GM21381 (cell line): ENCODE measurements around the gene SLC2A13.
A peak's percentile ranks its signal among the peaks of the same experiment; 100 is the strongest.
"Not testable (repeated sequence)": the region's sequence is repeated elsewhere in the genome, so short reads cannot be mapped to it uniquely, and the experiment has no call there.

Experiments
- ATAC-seq: cut with Tn5 transposase; IDR thresholded peaks from one replicate; pipeline ENCODE4 v1.9.1; 2021; ENCODE audit warnings: mild to moderate bottlenecking, moderate library complexity; ENCODE audit not compliant: unreplicated experiment

SLC2A13 gene

GRCh38 chr12:39777465-39777864 is 328.4 kb downstream of the SLC2A13 start:
- no peak for ATAC-seq

- no peak for ATAC-seq
Measured at GRCh38 chr12:39773266-39773665, 332.6 kb downstream of the SLC2A13 start.

- ATAC-seq, result no peak
Measured at GRCh38 chr12:39772821-39773259, 333.0 kb downstream of the SLC2A13 start.

- ATAC-seq, result no peak
Measured at GRCh38 chr12:39771456-39771855, 334.4 kb downstream of the SLC2A13 start.

- peak; percentile 71 for ATAC-seq
Measured at GRCh38 chr12:39764944-39765560, 340.8 kb downstream of the SLC2A13 start.

GRCh38 chr12:39763890-39764169 is 342.1 kb downstream of the SLC2A13 start:
- no peak for ATAC-seq

GRCh38 chr12:39763071-39763889 is 342.6 kb downstream of the SLC2A13 start:
- ATAC-seq, result no peak

- no peak for ATAC-seq
Measured at GRCh38 chr12:39755478-39755877, 350.4 kb downstream of the SLC2A13 start.

GRCh38 chr12:39752482-39753137 is 353.3 kb downstream of the SLC2A13 start:
- no peak for ATAC-seq

- not testable (repeated sequence) for ATAC-seq
Measured at GRCh38 chr12:39746151-39746550, 359.7 kb downstream of the SLC2A13 start.

- no peak for ATAC-seq
Measured at GRCh38 chr12:39743655-39744054, 362.2 kb downstream of the SLC2A13 start.

- ATAC-seq, result no peak
Measured at GRCh38 chr12:39736406-39736805, 369.5 kb downstream of the SLC2A13 start.

GRCh38 chr12:39723831-39724230 is 382.1 kb downstream of the SLC2A13 start:
- no peak for ATAC-seq

- ATAC-seq, result no peak
Measured at GRCh38 chr12:39722504-39722903, 383.4 kb downstream of the SLC2A13 start.

- no peak for ATAC-seq
Measured at GRCh38 chr12:39713552-39713951, 392.3 kb downstream of the SLC2A13 start.

GRCh38 chr12:39712334-39712733 is 393.5 kb downstream of the SLC2A13 start:
- no peak for ATAC-seq
